ENCODE results near the gene DDX50.
"Not testable (repeated sequence)": the region's sequence is repeated elsewhere in the genome, so short reads cannot be mapped to it uniquely, and the experiment has no call there.

The DDX50 gene

GRCh38 chr10:68924593-68924992 lies 23.5 kb downstream of the DDX50 start:
- no peak for DNase-seq

DNA sequence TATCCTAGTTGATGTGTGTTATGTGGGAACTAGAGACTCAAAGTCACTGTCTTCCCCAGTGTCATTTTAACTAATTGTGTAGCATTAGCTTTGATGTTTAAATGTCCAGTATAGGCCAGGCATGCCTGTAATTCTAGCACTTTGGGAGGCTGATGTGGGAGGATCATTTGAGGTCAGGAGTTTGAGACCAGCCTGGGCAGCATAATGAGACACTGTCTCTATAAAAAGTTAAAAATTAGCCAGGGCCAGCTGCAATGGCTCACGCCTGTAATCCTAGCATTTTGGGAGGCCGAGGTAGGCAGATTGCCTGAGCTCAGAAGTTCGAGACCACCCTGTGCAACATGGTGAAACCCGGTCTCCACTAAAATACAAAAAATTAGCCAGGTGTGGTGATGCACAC lies 24.4 kb downstream of the DDX50 start:
- no peak for DNase-seq

- DNase-seq: not testable (repeated sequence)
Observed at GRCh38 chr10:68929157-68929556, 28.0 kb downstream of the DDX50 start.

GRCh38 chr10:68929888-68930287 lies 28.8 kb downstream of the DDX50 start:
- not testable (repeated sequence) for DNase-seq

DNA sequence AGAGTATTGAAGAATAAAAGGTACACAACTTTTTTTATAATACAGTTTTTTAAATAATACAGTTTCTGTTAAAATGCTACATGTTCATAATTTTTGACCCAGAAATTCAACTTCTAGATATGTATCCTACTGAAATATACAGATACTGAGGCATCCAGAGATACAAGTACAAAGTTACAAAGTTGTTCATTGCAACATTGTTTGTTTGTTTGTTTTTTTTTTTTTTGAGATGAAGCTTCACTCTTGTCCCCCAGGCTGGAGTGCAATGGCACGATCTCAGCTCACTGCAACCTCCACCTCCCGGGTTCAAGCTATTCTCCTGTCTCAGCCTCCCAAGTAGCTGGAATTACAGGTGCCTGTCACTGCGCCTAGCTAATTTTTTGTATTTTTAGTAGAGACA lies 31.7 kb downstream of the DDX50 start:
- not testable (repeated sequence) for DNase-seq

DNA sequence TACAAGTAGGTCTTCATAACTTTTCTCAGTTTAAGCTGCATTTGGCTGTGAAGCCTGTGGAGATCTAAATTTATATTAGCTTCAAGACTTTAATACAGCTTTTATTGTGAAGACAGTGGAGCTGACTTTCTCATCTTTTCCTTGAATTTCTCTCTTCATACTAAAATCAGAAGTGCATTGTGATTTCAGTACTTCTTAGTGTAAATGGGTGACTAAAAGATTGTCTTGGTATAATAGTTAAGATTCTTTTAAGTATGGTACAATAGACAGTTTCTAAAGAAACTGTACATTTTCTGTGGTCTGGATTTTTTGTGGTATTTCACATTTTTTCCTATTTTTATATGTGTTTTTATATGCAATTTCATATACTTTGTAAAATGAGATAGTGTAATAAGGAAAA lies 33.9 kb downstream of the DDX50 start:
- no peak for DNase-seq

- DNase-seq: no peak
Observed at GRCh38 chr10:68938117-68938516, 37.0 kb downstream of the DDX50 start.

GRCh38 chr10:68938884-68939283 lies 37.8 kb downstream of the DDX50 start:
- no peak for DNase-seq

DNA sequence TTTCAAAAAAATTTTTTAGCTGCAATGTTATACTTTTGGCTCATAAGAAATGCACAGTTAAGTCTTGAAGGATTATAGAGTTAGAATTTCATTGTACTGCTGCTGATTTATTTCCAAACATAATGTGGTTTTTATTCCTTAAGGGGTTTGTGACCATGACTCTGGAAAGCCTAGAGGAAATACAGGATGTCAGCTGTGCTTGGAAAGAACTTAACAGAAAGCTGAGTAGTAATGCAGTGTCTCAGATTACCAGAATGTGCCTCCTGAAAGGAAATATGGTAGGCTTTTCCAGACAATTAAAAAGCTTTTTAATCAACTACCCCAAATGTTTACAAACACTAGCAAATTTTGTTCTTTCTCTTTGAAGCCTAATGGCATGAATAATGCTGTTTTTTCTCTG lies 39.8 kb downstream of the DDX50 start:
- DNase-seq: not testable (repeated sequence)

DNA sequence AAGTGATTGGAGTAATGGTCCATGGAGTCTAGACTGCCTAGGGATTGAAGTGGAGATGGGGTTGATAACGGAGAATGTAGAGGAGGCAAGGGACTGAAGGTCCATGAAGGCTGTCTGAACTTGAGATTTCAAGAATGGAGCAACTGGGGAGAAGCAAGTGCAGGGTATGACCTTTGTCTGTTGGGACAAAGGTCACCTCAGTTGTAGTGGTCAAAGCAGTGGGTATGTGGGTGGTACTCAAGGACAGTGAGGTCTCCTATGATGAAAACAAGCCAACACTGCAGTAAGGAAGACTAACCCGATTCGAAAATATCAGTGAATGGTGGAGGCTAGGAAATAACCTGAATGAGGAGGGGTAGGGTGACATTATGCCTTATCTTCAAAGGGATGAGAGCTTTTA lies 49.5 kb downstream of the DDX50 start:
- no peak for DNase-seq

- no peak for DNase-seq
Observed at GRCh38 chr10:68954904-68955303, 53.8 kb downstream of the DDX50 start.

DNA sequence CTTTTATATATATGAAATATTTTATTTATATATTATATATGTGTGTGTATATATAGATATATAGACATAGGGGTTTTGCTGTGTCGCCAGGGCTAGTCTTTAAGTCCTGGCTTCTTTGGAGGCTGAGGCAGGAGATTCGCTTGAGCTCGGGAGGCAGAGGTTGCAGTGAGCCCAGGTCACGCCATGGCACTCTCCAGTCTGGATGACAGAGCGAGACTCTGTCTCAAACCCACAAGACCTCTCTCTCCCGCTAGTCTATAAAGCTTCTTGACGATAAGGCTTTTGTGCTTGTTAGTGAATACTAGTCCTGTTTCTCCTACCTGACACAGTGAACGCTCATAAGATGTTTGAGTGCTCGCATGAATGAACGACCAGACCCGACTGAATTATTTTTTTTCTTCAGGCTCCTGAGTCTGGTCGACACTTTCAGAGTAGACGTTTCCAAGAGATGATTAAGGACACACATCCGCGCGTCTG lies 54.3 kb downstream of the DDX50 start:
- DNase-seq: peak; percentile 13

- peak; percentile 46 for DNase-seq
Observed at GRCh38 chr10:68955832-68956532, 54.9 kb downstream of the DDX50 start, which contains the start of gene DDX21. TSS of gene DDX21 (plus strand) at chr10:68956170. CDS start at chr10:68956226, 56 bp downstream.

DNA sequence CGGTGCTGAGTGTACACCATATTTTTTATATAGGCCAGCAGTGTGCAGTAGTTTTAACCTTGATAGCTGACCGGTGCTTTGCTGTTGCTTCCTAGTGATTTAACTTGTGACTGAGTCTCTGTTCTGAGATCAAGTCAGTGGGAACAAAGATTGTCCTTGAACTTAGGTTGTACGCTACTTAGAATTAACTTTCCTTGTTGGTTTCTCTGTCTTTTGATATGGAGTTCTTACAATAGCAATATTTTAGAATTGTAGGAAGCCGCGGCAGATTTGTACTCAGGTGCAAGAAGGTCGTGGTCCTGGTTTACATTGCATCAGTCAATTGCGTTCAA lies 56.1 kb downstream of the DDX50 start:
- no peak for DNase-seq

GRCh38 chr10:68957654-68958053 lies 56.5 kb downstream of the DDX50 start:
- no peak for DNase-seq

- no peak for DNase-seq
Observed at GRCh38 chr10:68959695-68960527, 58.8 kb downstream of the DDX50 start.

GRCh38 chr10:68963151-68963550 lies 62.0 kb downstream of the DDX50 start:
- DNase-seq: no peak

- DNase-seq: no peak
Observed at GRCh38 chr10:68973975-68974374, 72.9 kb downstream of the DDX50 start.

DNA sequence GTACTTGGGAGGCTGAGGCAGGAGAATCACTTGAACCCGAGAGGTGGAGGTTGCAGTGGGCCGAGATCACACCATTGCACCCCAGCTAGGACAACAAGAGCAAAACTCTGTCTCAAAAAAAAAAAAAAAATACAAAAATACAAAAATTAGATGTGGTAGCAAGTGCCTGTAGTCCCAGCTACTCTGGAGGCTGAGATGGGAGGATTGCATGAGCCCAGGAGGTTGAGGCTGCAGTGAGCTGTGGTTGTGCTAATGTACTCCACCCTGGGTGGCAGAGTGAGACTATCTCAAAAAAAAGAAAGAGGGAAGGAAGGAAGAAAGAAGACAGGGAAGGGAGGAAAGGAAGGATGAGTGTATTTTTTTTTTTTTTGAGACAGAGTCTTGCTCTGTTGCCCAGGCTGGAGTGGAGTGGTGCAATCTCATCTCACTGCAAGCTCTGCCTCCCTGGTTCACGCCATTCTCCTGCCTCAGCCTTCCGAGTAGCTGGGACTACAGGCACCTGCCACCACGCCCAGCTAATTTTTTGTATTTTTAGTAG lies 74.9 kb downstream of the DDX50 start:
- DNase-seq: not testable (repeated sequence)

GRCh38 chr10:68979738-68980137 lies 78.6 kb downstream of the DDX50 start:
- not testable (repeated sequence) for DNase-seq

- DNase-seq: no peak
Observed at GRCh38 chr10:68981074-68981473, 80.0 kb downstream of the DDX50 start.

- DNase-seq: no peak
Observed at GRCh38 chr10:68982389-68982788, 81.3 kb downstream of the DDX50 start.

- DNase-seq: no peak
Observed at GRCh38 chr10:68987611-68988010, 86.5 kb downstream of the DDX50 start.
